Panc1 (cell line): Measurements from ENCODE around the gene C17orf67.

Experiments
- CTCF ChIP-seq: fragments of 450-650 bp; IDR thresholded peaks from 2 replicates; pipeline ENCODE4 v1.5.1; 2017; ENCODE audit warnings: mild to moderate bottlenecking
- POLR2AphosphoS5 ChIP-seq: IDR thresholded peaks from 2 replicates; pipeline ENCODE4 v1.6.1; 2012; ENCODE audit warnings: mild to moderate bottlenecking, low read depth, low read length, moderate library complexity
- REST ChIP-seq, 2 experiments: IDR thresholded peaks; 2 replicates each; pipeline ENCODE4 v1.6.1; 2011 to 2012; ENCODE audit warnings: low read depth in 2 of 2, control low read depth in 1 of 2, low read length in 1 of 2, mild to moderate bottlenecking in 1 of 2, moderate library complexity in 1 of 2; ENCODE audit not compliant: insufficient read depth in 1 of 2
- SIN3A ChIP-seq: IDR thresholded peaks from 2 replicates; pipeline ENCODE4 v1.6.1; 2012; ENCODE audit warnings: low read depth, mild to moderate bottlenecking, low read length, moderate library complexity, borderline replicate concordance; ENCODE audit not compliant: insufficient read depth

GRCh38 chr17:56742601-56743000, 91.1 kb downstream of the C17orf67 start:
- TF ChIP-seq CTCF (no peak), POLR2AphosphoS5 (no peak), REST (IDR thresholded peaks at IDR 0.05; ENCODE audit: insufficient read depth in 1 of 2, low read depth in 2 of 2, low read length in 1 of 2) (no peak), SIN3A (no peak)
